Measurements from ENCODE around the gene PDGFD.

PDGFD gene

DNA sequence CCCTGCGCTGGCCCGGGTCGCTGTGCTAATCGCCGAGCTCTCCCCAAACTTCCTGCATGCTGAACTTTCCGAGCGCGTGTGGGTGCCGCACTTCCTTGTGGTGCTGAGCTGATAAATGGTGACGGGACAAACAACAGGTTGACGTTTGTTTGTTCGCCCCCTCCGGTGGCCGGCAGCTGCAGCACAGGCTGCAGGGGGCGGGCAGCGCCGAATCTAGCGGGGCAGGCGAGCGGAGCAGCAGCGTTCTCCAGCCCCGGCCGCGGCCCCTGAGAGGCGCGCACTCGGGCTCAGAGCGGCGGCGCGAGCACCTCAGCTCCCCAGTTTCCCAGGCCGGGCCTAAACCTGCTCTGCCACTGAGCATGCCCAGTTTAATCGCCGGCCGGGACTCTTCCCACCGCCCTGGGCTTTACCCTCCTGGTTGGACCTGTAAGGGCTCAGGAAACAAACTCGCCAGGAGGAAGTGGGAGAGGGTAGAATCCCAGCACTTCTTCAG is at the start of gene PDGFD:
TSS of gene PDGFD (minus strand) at position 120 of the 493 bp plus-strand sequence.
- DNase-seq = peak; percentile 31

DNA sequence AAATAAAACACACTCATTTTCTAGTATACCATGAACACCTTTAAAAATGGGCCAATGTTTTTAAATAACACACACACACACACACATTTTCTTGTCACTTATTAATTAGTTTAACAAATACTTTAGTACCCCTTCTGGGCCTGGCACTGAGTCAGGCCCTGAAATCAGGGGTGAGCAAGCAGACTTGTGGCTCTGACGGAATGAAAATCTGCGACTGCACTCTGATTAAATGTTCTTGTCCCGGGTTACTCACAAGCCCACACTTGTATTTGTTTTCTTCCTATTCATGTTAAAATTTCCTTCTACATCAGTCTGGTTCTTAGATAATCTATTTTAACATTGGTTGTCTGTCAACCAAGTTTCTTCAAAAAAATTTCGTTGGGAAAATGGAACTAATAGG is 43.0 kb upstream of the PDGFD start:
- DNase-seq = no peak

DNA sequence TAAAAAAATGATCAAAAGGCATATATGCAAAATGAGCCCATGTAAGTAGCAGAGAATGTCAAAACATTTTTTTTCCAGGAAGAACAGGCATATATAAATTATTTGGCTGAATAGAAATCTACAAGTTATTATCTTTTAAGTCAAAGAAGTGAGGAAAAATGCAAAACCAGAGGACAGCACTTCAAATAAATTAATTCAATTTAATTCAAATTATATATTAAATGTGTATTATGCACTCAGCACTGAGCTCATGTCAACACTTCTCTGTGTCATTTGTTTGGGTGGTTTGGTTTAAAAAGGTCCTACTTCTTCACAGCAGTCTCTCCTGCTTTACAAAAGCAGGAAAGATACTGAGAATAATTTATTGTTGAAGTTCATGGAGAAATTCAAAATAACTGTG is 41.9 kb upstream of the PDGFD start:
- no peak for DNase-seq

DNA sequence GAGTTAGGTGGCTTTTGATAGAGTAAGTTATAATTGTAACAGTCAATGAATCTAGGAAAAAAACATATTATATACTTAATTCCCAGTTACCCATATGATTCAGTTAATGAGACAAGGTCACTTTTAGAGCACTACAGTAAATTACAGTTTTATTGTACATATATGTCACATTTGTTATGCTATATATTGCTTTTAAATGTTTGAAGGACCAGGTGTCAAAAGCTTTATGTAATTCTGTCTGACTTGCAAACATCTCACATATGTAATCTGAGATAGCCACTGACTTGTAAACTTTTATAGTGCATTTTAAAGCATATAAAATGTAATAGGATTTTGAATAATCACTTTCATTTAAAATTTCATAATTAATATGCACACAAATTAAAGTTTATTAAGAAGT is 36.7 kb upstream of the PDGFD start:
- no peak for DNase-seq

DNA sequence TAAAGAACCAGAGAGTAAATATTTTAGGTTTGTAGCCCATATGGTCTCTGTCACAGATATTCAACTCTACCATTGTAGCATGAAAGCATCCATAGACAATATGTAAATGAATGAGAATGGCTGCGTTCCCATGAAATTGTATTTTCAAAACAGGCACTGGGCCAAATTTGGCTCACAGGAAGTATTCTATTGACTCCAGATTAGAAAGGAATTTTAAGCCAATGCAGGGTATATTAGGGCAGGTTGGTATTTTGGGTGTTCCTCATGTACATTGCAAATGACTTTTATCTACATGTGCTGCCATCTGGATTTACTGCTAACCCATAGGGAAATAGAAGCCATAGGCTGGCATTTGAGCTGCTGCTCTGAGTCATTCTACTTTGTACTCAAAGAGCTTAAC is 35.1 kb upstream of the PDGFD start:
- DNase-seq = no peak

DNA sequence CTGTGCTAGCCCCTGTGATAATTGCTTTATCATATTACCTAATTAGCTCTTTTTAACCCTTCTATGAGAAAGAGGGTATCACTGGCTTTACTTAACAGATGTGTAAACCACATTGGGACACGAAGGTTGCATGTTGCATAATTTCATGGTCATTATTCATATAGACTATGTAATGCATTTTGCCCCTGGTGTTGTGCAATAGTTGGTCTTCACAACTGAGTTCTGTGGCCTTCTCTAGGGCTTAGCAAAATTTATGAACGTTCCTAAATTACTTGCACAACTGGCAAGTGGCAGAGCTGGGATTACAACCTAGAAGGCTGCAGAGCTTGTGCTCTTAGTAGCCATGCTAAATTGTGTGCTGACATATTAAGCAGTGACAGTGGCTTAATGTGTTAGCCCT is 34.6 kb upstream of the PDGFD start:
- no peak for DNase-seq

DNA sequence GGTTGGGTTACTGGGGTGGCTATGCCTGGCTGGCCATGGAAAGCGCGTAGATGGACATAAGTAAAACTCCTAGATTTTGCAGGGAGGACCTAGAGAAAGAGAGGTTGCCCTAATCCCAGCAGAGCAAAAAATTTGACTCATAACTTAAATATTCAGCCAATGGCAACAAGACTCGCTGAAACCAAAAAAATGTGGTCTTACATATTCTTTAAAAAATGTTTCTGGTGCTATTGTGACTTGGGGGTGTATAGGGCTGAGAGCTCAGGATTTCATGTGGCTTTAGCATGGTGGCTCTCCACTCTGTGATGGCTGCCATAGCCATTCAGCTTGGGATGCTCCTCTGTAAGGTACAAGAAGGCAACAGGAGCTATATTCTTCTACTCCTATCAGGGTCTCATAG is 27.2 kb upstream of the PDGFD start:
- no peak for DNase-seq

DNA sequence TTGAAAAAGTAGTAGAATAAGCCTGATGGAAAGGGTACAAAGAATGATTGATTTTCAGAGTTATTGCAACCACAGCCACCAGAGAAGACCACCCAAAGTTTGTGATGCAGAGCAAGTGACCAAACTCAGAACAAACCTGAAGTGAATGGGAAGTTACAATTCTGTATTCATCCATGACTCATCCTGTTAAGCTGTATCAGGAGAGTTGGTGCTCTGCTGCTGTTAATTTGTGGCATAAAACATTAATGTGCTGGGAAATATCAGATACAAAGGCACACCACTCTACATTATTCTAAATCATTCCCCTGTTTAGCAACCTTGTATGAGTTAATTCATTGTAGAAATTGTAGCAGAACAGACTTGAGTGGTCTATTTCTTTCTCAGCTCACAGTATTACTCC is 19.6 kb upstream of the PDGFD start:
- no peak for DNase-seq

DNA sequence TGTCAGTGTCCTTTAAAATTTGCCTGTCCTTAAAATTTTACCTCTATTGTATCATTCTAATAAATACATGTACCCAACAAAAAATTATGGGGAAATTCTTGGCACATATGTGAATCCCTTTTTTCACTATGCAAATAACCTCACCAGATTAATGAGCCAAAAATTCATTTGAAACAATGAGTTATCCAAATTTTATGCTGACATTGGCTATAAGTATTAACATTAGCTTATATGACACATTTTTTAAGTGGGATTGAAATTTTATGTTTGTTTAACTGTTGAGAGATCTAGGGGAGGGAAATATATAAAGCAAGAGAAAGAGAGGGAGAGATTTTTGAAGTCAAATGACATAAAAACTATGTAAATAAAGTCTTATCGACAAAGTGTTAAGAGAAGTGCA is 11.8 kb upstream of the PDGFD start:
- no peak for DNase-seq

DNA sequence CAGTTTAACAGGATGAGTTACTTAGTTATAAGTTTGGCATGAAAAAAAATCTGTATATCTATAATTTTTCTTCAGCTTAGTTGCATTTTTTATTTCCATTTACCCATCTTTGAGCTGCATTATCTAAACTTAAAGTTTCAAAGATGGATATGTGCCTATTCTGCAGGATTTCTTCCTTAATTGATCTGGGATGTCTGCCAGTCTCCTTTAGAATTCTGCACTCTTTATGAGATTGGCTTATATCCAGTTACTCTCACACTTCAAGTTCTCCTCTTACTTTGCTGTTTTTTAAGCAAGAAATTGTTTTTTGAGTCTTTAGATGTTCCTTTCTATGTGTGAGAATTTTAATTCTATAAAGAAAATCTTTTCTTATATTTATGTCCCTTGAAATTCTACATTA is 5.1 kb upstream of the PDGFD start:
- DNase-seq = no peak

DNA sequence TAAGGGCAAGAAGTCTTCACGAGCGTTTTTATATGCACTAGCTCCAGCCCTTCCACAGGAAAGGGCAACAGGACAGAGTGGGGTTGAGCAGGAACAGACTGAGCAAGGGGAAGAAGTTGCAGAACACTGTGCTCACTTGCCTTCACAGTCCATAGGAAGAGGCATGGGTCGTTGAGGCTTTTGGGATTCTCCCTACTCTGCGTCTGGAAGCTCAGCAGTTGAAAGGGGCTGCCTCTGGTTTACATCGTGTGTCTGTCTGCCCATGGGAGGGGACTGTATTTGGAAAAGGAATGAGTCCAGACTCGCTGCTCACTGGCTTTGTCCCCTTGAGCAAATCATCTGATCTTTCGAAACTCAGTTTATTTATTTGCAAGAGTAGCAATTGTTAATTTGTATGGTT is 1.1 kb upstream of the PDGFD start:
- no peak for DNase-seq

DNA sequence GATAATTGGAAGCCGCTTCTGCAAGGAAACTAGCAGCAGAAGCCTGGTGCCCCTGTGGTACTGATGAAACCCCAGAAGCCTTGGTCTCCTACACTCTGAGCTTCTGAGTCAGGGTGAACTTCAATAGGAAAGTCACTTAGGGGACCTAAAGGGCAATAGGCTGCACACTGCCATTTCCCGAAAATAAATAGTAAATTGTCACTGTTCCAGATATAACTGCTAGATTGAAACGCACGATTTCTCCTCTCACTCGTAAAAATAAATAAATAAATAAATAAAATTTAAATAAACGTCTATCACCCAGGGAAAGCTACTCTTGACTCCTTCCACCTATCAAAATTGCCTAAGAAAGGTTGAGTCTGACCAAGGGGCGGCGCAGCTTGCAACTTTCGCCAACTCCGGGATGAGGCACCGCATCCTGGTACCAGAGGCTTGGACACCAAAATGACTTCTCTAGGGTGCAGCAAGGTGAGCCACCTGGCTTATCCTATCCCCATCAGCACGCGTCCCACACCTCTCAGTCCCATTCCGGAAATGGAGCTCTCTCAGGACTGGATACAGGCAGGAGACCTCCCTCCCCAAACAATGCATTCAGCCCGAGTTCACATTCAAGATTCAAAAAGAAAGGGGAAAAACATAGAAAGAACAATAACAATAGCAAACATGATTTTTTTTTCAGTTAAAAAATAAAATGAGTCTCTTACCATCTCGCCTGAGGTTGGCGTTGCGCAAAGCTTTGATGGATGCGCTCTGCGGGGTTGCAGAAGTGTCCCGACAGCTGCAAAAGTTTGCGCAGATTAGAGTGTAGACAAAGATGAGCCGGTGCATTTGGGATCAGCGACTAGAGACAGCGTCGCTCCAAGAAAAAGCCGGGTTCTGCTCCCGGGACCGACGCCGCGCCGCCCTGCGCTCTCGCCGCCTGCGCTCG is 583 bp downstream of the PDGFD start:
- DNase-seq = no peak

DNA sequence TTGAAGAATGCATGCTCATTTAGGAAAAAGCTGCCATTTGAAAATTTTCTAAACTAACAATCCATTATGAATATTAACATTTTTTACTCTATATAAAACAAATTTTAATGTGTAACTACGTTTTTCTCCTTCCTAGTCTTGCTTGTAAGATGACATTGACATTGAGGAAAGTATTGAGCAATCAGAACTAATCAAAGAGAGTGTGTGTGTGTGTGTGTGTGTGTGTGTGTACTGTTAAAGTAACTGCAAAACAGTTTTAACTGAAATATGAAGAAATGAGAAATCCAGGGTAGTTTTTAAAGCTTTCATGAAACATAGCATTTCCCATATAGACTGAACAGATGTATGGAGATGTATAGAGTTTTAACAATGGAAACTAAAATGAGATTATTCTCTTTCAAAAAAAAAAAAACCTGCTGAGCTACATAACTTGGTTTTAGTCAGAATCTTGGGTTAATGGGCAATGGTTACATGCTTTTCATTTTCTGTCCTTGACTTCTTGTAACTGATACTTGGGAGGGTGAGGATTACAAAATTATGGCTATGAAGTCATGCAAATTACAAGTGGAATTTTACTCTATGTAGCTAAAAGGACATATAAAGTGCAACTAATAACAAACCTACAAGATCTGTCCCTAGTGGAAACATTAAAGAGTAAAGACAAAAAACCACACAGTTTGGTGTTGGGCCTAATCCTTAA is 2.0 kb downstream of the PDGFD start:
- DNase-seq = no peak

DNA sequence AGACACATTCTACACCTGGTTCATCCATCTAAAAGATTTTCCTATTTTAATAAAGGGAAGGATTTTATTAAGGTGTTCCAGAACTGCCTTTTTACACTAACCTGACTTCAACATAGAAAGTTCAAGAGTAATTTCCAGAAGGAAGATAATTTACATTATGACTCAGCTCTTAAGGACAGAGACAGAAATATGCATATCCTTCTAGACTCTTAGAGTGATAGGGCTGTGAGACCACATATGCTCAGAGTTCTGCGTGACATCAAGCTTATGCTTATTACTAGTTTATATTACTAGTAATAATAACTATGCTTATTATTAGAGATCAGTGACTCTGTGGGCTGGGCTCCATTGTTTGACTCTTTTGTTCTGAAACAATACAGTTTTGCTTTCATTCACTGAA is 4.6 kb downstream of the PDGFD start:
- no peak for DNase-seq

DNA sequence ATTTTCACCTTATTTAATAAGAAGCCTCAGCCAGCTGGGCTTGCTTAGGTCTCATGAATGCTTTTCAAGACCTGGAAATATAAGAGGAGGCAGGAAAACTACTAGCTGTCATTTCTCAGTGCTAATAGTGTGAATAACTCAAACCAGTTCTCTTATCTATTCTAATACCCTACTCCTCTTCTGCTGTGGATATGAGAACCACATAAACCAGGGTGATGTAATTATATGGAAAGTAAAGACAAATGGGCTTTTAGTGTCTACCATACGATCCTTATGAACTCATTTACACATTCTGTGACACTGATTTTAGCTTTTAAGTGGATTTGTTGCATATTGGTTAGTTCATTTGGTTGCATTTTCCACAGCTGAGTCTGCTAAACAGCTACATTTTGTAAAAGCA is 8.6 kb downstream of the PDGFD start:
- DNase-seq = no peak

DNA sequence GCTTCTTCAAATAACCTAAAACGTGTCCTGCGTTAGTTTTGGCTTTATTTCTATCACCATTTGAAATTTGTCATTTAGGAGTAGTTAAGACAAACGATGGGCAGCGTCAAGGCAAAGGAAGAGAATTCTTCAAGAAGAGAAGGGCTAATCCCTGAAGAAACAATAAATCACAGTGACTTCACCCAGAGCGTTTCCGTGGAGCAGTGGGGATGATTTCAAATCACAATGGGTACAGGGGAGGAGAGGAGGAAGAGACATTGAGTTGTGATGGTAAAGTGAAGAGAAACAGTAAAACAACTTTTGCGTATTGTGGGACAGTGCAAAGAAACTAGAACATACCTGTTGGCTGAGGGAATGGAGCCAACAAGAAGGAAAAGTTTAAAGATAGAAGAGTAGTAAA is 9.7 kb downstream of the PDGFD start:
- DNase-seq = no peak

DNA sequence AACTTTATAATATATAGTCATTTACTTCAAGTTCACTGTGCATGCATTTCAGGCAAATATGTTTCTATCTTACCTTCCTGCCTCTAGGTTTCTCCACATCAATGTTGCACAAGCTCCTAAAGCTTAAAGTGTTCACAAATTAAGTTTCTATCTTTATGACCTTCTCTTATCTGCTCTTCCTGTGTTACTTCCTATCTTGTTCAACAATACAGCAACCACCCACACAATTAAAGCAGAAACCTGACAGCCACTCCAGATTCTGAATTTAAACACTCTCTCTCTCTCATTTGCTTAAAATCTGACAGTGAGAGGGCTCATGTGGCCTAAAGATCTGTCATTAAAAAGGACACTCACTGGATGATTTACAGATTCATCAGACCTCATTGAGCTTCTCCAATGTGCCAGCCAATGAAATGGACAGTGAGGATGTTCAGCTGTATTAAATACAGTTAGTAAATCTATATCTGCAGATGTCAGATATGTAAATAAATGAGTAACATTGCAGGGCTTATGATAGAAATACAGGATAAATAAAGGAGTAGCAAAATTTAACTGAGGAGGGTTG is 10.9 kb downstream of the PDGFD start:
- DNase-seq = no peak

DNA sequence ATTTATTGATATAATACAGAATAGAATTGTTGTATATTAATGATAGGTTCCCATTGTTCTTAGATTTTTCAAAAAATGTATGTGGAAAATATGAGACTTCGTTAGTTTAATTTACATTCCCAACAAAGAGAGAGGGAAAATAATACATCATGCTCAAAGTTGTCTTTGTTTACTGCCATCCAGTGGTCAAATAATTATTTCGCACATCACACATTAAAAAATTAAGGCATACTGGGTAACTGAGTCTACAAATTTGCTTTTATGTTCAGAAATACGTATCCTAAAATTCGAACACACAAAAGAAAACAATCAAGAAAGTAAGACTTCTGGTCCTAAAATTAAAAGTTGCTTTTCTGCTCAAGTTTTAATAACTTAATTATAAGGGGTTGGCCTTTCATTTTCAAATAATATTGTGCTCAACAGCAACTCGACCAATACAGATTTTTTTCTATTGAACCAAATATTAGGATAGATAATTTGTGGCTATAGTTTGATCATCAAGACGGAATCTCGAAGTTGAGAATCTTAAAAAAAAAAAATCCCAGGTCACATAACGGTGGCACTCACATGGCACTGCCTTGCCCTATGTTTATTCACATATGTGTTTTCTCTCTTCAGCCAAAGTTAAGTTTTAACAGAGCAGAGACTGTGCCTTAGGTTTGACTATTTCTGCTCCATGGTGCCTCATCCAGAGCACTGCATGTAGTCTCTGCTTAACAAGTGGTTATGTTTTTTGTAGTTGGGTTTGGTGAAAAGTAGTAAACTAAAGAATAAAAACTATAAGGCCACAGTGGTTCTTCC is 12.3 kb downstream of the PDGFD start:
- DNase-seq = no peak

DNA sequence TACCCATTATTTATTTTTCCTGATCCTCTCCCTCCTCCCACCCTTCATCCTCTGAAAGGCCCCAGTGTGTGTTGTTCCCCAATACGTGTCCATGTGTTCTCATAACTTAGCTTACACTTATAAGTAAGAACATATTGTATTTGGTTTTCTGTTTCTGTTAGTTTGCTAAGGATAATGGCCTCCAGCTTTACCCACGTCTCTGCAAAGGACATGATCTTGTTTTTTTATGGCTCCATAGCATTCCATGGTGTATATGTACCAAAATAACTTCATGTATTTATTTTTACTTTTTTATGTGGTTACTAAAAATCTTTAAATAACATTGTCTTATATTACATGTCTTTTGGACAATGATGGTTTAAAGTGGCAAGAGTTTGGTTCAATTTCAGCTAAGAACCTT is 15.2 kb downstream of the PDGFD start:
- DNase-seq = no peak

DNA sequence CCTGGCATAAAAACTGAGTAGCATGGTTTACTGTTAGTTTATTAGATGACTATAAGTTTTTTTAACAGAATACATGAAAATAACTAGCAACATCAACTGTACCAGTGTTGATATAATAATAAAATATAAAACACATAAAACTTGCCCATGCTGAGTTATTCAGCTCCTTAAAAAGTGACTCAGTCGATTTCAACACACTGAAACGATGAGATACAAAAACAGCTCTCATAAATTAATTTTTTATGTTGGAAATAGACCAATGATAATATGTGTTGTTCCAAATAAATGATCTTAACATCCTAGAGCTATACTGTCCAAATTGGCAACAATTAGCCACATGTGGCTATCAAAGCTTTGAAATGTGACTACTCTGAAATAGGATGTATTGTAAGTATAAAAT is 15.9 kb downstream of the PDGFD start:
- DNase-seq = no peak

DNA sequence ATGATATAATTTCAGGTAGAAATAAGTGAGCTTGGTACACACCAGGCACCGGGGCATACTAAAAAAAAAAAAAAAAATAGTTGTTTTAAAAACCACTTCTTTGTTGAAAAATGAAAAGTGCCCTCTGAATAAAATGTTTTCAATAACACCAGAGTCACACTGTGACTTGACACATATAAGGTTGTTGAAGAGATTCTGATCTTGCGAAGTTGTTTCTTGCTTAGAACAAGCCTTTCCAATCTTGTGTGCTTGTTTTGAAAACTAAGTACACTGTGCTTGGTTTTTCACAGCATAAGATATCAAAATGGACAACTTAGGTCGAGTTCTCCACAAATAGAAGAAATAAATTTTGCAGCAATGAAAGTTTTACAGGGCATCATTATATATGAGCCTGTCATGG is 17.0 kb downstream of the PDGFD start:
- DNase-seq = no peak

DNA sequence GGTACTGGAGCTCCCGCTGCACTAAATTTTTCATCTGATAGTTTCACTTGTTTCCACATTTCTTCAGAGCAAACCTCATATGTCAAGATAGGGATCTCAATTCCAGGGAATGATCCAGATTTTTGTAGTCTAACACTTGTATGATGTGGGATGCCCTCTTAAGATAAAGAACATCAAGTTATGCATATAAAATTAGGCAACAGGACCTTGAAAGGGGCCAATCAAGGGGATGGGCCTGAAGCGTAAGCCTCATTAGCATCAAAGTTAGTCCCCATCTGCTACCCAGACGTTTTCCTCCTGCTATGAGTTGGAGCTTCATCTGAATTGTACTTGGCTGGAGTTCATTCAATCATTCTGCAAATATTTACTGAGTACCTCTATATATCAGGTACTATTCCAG is 17.5 kb downstream of the PDGFD start:
- DNase-seq = no peak

DNA sequence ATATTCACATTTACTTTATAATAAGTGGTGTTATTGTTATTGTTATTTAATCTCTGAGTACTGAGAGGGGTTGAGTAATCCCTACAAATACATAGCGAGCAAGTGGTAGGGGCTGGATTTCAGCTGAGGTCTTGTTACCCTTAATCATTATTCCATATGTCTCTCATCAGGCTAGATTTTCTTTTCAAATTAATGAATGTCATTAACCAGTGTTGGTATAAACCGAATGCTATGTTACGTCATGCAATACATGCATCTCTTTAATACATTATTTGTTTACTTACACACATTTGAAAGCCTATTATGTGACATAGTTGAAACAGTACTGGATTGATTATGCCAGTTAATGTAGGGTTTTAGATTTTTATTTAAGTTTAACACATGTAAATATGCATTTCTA is 18.9 kb downstream of the PDGFD start:
- DNase-seq = no peak
